Measurements from ENCODE around the gene TCHP.
"Not testable (repeated sequence)": the region's sequence is repeated elsewhere in the genome, so short reads cannot be mapped to it uniquely, and the experiment has no call there.

The TCHP gene, protein sequence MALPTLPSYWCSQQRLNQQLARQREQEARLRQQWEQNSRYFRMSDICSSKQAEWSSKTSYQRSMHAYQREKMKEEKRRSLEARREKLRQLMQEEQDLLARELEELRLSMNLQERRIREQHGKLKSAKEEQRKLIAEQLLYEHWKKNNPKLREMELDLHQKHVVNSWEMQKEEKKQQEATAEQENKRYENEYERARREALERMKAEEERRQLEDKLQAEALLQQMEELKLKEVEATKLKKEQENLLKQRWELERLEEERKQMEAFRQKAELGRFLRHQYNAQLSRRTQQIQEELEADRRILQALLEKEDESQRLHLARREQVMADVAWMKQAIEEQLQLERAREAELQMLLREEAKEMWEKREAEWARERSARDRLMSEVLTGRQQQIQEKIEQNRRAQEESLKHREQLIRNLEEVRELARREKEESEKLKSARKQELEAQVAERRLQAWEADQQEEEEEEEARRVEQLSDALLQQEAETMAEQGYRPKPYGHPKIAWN

GRCh38 chr12:109899783-109900751 is at the start of gene TCHP:
TSS of gene TCHP (plus strand) at chr12:109900274. CDS start at chr12:109903027, 2,753 bp downstream.
- peak; percentile 81 for DNase-seq

GRCh38 chr12:109850518-109850917 is 49.6 kb upstream of the TCHP start:
- DNase-seq, result not testable (repeated sequence)

- no peak for DNase-seq
These were observed 44.7 kb upstream of the TCHP start for GRCh38 chr12:109855377-109855776.

GRCh38 chr12:109857715-109858114 is 42.4 kb upstream of the TCHP start:
- DNase-seq, result no peak

GRCh38 chr12:109858764-109859163 is 41.3 kb upstream of the TCHP start:
- DNase-seq, result no peak

DNA sequence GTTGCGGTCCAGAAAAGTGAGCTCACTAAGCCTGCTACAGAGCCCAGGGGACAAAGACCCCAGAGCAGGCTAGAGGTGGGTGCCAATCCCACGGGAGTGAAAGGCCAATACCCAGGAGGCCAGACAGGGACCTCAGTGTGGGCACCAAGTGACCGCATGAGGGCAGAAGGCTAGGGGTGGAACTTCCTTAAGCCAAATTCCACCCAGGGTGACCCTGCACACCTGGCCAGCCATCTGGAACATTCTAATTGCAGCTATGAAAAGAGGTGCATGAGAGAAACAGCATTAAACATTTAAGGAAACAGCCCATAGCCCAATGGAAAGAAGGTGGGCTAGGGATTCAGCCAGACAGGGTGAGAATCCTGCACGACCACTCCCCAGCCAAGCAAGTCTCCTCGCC is 39.1 kb upstream of the TCHP start:
- DNase-seq, result no peak

GRCh38 chr12:109861689-109862314 is 38.3 kb upstream of the TCHP start:
- no peak for DNase-seq

GRCh38 chr12:109862491-109862890 is 37.6 kb upstream of the TCHP start:
- not testable (repeated sequence) for DNase-seq

DNA sequence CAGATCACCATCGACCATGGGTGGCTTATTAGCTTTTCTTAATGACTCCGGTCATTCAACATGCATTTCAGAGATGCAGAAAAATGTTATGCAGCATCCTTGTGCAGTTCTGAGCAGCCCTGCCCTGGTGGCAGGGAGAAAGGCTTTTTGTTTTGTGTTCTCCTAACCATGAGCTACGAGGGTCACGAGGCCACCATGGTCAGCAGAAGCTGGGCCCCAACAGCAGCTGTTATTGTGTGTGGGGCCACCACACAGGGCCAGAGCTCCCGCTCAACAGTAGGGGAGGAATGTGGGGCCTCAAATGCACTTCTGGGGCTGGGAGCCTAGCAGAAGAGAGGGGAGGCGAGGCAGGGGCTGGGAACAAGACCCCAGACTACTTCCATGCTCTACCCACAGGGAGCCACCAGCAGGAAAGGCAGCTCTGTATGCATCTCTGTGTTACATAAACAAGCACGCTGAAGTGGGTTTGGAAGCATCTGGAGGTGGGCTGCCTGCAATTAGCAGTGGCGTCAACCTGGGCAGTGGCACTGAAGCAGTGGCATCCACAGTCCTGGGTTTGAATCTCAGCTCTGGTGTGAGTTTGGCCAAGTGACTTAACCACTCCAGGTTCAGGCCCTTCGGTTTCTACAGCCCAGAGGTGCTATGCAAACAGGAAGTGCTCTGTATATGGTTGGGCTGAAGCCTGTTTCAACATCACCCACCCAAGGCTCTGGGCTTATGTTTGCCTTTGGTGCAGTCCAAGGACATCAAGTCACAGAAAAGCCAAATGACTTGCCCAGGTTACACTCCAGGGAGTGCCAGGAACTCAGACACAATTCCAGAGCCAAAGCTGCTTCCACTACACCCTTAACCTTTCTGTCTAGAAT is 36.0 kb upstream of the TCHP start:
- DNase-seq, result no peak

DNA sequence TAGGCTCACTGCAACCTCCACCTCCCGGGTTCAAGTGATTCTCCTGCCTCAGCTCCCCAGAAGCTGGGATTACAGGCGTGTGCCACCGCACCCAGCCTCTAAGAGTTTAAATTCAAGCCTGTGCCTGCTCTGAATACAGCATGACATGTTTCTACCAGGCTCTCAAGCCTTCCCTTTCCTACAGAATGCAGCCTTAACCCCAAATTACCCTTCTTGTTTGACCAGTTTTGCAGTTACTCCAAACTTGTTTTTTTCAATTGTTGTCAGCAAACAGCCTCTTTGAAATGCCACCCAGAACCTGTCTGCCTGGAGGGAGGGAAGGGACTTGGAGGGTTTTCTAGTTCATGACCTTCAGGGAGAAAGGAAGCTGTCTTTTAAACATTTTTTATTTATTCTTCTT is 35.2 kb upstream of the TCHP start:
- DNase-seq, result no peak

DNA sequence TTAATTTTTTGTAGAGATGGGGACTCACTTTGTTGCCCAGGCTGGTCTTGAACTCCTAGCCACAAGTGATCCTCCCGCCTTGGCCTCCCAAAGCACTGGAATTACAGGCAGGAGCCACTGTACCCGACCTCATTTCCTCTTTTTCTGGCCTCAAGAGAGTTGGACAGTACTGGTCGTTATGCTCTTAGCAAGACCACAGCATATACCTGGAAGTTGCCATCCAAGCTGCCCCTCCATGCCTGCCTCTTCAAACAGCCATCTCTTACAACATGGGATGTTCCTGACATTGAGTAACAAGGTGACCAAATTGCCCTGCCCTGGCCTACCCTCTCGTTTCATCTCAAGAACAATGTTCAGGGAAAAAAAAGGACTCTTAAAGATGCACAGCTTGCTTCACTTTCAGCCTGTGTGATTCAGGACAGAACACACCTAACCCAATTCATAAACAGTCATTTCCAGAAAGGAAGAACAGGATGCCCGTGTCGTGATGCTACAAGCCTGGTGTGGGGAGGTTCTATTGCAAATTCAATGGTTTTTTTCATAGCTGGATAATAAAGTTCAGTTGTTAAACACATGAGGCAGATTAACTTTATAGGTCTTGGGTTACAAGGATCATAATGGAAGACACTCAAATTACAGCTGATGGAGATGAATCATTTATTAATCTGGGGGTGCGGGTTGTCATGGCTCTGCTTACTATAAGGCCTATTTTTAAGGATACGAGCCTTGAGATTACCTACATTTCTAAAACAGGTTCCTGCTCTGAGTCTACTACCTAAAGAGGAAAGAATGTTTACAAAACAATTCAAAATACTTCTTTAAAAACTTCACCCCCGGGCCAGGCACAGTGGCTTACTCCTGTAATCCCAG is 31.7 kb upstream of the TCHP start:
- no peak for DNase-seq

GRCh38 chr12:109870648-109871047 is 29.4 kb upstream of the TCHP start:
- no peak for DNase-seq

- DNase-seq, result no peak
These were observed 28.3 kb upstream of the TCHP start for GRCh38 chr12:109871668-109872314.

DNA sequence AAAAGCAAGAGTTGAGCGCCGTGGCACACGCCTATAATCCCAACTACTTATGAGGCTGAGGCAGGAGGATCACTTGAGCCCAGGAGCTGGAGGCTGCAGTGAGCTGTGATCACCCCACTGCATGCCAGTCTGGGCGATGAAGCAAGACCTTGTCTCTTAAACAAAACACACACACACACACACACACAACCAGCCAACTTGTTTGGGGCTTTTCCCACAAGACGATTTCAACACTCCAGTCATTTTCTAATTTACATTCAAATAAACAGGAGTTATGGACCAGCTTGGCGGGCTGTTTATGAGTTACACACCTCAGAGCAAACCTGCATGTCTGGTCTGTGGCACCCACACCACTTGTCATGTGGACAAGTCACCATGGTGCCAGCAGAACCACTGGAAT is 26.4 kb upstream of the TCHP start:
- no peak for DNase-seq

GRCh38 chr12:109875572-109876131 is 24.4 kb upstream of the TCHP start:
- DNase-seq, result no peak

DNA sequence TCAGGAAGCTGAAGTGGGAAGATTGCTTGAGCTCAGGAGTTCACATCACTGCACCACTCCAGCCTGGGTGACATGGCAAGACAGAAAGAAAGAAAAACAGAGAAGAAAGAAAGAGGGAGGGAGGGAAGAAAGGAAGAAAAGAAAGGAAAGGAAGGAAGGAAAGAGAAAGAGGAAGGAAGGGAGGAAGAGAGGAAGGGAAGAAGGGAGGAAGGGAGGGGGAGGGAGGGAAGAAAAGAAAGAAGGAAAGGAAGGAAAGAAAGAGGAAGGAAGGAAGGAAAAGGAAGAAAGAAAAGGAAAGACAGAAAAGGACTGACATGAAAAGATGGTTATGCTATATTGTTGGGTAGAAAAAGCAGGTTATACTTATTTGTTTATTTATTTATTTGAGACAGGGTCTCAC is 23.7 kb upstream of the TCHP start:
- no peak for DNase-seq

GRCh38 chr12:109877504-109878246 is 22.4 kb upstream of the TCHP start:
- no peak for DNase-seq

DNA sequence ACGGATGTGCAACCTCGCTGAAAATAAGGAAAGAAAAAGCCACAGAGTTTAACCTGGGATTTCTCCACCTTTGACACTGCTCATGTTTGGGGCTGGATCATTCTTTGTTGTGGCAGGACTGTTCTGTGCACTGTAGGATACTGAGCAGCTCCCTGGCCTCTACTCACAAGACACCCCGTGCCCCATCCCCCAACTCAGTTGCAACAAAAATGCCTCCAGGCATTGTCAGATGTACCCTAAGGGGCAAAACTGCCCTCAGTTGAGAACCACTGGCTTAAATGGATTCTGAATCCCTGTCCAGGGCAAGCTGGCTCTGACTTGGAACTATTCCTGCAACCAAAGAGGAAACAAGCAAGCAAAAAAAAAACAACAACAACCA is 21.8 kb upstream of the TCHP start:
- no peak for DNase-seq

- no peak for DNase-seq
These were observed 21.3 kb upstream of the TCHP start for GRCh38 chr12:109878749-109879148.

Data from KG1 (cell line).